Thoracic aorta (tissue), 2 donors: ENCODE measurements around the gene PSMD4. TPM values are rescaled to one million over a fixed set of nuclear protein-coding genes. Genes with fewer than 3 reads are reported as not detected.

Experiments
- ATAC-seq: fragments of 150-250 bp; one replicate; pipeline ENCODE4 v1.8.0; 2017; ENCODE audit warnings: low read depth; ENCODE audit not compliant: insufficient number of reproducible peaks, low FRiP score
- DNase-seq: peaks from one replicate; pipeline ENCODE4 v3.0.0-alpha.2; 2020; ENCODE audit warnings: low spot score
- H3K27ac ChIP-seq, 2 donors: fragments of 200-600 bp; sonication (generic); 1 replicate in 1 of 2; 2 replicates in 1 of 2; pipeline ENCODE4 v1.5.1; 2016; ENCODE audit warnings: mild to moderate bottlenecking in 2 of 2, moderate library complexity in 2 of 2
- H3K27me3 ChIP-seq: fragments of 200-600 bp; sonication (generic); replicated peaks from 2 replicates; pipeline ENCODE4 v1.6.0; 2016; ENCODE audit warnings: mild to moderate bottlenecking; ENCODE audit not compliant: insufficient read depth
- H3K36me3 ChIP-seq: fragments of 200-600 bp; sonication (generic); one replicate; pipeline ENCODE4 v1.5.1; 2016
- H3K4me1 ChIP-seq, 2 donors: fragments of 200-600 bp; sonication (generic); 1 replicate in 1 of 2; 2 replicates in 1 of 2; pipeline versions ENCODE4 v1.5.1 to v1.6.0; 2016; ENCODE audit warnings: low read depth in 2 of 2, mild to moderate bottlenecking in 1 of 2; ENCODE audit not compliant: control insufficient read depth in 1 of 2
- H3K4me3 ChIP-seq: fragments of 200-600 bp; sonication (generic); 2 replicates; pipeline ENCODE4 v1.5.1; 2016; ENCODE audit warnings: mild to moderate bottlenecking
- H3K9me3 ChIP-seq: fragments of 200-600 bp; sonication (generic); 2 replicates; pipeline ENCODE4 v1.5.1; 2016
- CTCF ChIP-seq: fragments of 200-600 bp; sonication (generic); IDR thresholded peaks from one replicate; pipeline ENCODE4 v1.5.1; 2019; ENCODE audit warnings: antibody characterized with exemption
- total RNA-seq, 2 donors: library from RNA; depleted of rRNA; stranded (reverse); fragments of >200 nt; gene quantifications; one replicate each; pipeline versions ENCODE4 v1.1.0 to v1.2.3, GENCODE V29; 2016

PSMD4 gene
- total RNA-seq, 2 donors from 2014 or later: 79.1 to 87.6 TPM

DNA sequence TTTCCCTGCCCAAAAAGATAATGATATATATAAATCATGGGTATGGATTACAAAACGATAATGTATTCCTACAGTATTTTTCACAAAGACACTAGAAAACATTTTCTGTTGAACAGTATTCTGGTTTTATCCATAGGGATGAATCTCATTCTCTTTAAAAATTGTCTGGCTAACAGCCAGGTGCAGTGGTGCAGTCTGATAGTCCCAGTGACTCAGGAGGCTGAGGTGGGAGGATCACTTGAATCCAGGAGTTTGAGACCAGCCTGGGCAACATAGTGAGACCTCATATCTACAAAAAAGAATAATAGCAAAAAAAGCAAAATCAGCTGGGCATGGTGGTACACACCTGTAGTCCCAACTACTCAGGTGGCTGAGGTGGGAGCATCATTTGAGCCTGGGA, 32.9 kb upstream of the PSMD4 start:
- no peak overlapping the region for H3K4me3 ChIP-seq
- H3K9me3 ChIP-seq: no peaks in the 10 kb centered on the region
- H3K36me3 ChIP-seq: peaks cover 5% of the 10 kb centered on the region
- ATAC-seq: no peak
- peaks cover 5 to 19% of the 10 kb centered on the region in 2 donors for H3K4me1 ChIP-seq
- no peak for DNase-seq
- no peak overlapping the region for H3K27ac ChIP-seq
- H3K27me3 ChIP-seq: no peaks in the 10 kb centered on the region
- no peak for TF ChIP-seq CTCF

GRCh38 chr1:151222130-151222529, 32.4 kb upstream of the PSMD4 start:
- no peak overlapping the region for H3K27ac ChIP-seq
- TF ChIP-seq CTCF: no peak
- DNase-seq: no peak
- H3K27me3 ChIP-seq: no peaks in the 10 kb centered on the region
- H3K4me1 ChIP-seq: peaks cover 5 to 19% of the 10 kb centered on the region in 2 donors
- no peaks in the 10 kb centered on the region for H3K9me3 ChIP-seq
- no peak overlapping the region for H3K4me3 ChIP-seq
- H3K36me3 ChIP-seq: peaks cover 6% of the 10 kb centered on the region
- no peak for ATAC-seq

- Histone ChIP-seq H3K27ac (no peak overlapping the region), H3K4me1 (no peaks in the 10 kb centered on the region), H3K36me3 (peaks cover 81% of the 10 kb centered on the region), H3K4me3 (no peak overlapping the region), H3K27me3 (no peaks in the 10 kb centered on the region), H3K9me3 (no peaks in the 10 kb centered on the region)
- no peak for TF ChIP-seq CTCF
- no peak for DNase-seq
- no peak for ATAC-seq
Observed at GRCh38 chr1:151235235-151235634, 19.3 kb upstream of the PSMD4 start.

DNA sequence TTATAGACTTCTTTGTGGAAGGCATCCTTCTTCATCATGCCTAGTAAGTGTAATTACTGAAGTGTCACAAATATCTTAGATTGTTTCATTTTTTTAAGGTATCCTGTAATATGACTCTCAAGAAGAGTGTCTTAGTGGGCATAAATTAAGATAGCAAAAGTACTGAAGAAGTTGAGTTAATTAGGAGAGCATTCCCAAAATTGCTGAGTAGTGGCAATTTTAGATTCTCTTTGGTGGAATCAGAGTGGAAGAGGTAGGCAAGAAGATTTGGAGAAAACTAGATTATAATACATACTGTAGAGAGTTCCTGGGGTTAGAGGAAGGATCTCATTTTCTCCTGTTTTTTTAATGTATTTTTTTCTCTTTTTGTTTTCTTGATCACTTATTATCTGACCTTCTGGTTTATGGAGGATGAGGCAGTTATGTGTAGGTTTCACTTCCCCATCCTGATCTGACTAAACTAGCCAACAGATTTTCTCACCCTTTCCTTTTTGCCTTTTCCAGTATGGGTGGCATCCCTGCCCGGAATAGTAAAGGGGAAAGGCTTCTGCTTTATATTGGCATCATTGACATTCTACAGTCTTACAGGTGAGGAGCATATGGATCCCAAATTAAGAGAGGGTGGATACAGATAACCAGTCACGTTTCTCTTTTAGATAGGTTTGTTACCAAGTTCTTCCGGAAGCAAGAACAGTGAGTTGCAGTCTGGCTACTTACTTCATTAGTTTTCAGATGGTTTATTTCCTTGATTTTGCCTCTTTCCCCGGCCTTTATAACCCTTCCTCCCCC, 16.7 kb upstream of the PSMD4 start:
- Histone ChIP-seq H3K27me3 (no peaks in the 10 kb centered on the region), H3K27ac (no peak overlapping the region), H3K9me3 (no peaks in the 10 kb centered on the region), H3K4me1 (no peaks in the 10 kb centered on the region), H3K4me3 (no peak overlapping the region), H3K36me3 (peaks cover 80% of the 10 kb centered on the region)
- ATAC-seq: no peak
- DNase-seq: no peak
- TF ChIP-seq CTCF: no peak

GRCh38 chr1:151238467-151238739, 16.1 kb upstream of the PSMD4 start:
- H3K27me3 ChIP-seq: no peaks in the 10 kb centered on the region
- H3K4me3 ChIP-seq: no peak overlapping the region
- ATAC-seq (no peak), DNase-seq (no peak)
- no peak overlapping the region for H3K27ac ChIP-seq
- H3K36me3 ChIP-seq: peaks cover 85% of the 10 kb centered on the region
- H3K9me3 ChIP-seq: no peaks in the 10 kb centered on the region
- no peaks in the 10 kb centered on the region for H3K4me1 ChIP-seq
- no peak for TF ChIP-seq CTCF
